Right atrium auricular region (tissue), 2 donors: ENCODE data around the gene SERPINB6. TPM values are rescaled to one million over a fixed set of nuclear protein-coding genes. Genes with fewer than 3 reads are reported as not detected.
A peak's percentile ranks its signal among the peaks of the same experiment; 100 is the strongest.

Source experiments
- DNase-seq: peaks from one replicate; pipeline ENCODE4 v3.0.0-alpha.2; 2019; ENCODE audit warnings: low spot score
- H3K27ac ChIP-seq, 2 donors: fragments of 200-600 bp; sonication (generic); 1 replicate in 1 of 2; 2 replicates in 1 of 2; pipeline ENCODE4 v1.5.1; 2016 to 2019
- H3K27me3 ChIP-seq, 2 donors: fragments of 200-600 bp; sonication (generic); one replicate each; pipeline versions ENCODE4 v1.5.1 to v1.6.0; 2017 to 2019
- H3K36me3 ChIP-seq: fragments of 200-600 bp; sonication (generic); one replicate; pipeline ENCODE4 v1.5.1; 2016
- H3K4me1 ChIP-seq, 2 donors: fragments of 200-600 bp; sonication (generic); one replicate each; pipeline versions ENCODE4 v1.5.1 to v1.6.0; 2017 to 2019
- H3K4me3 ChIP-seq, 2 donors: fragments of 200-600 bp; sonication (generic); 1 replicate in 1 of 2; 2 replicates in 1 of 2; pipeline ENCODE4 v1.5.1; 2017 to 2019; ENCODE audit warnings: mild to moderate bottlenecking in 1 of 2, moderate library complexity in 1 of 2
- H3K9me3 ChIP-seq, 2 donors: fragments of 200-600 bp; sonication (generic); one replicate each; pipeline ENCODE4 v1.5.1; 2019
- total RNA-seq, 2 donors: library from RNA; depleted of rRNA; stranded (reverse); fragments of >200 nt; gene quantifications; one replicate each; pipeline ENCODE4 v1.1.0, GENCODE V29; 2016
- TF ChIP-seq, protein P1 (sequence below), 2 donors: fragments of 200-600 bp; sonication (generic); IDR thresholded peaks; one replicate each; pipeline ENCODE4 v1.5.1; 2019; ENCODE audit warnings: antibody characterized with exemption in 2 of 2

Gene SERPINB6
- total RNA-seq, 2 donors from 2014 or later, result 181 to 184 TPM

DNA sequence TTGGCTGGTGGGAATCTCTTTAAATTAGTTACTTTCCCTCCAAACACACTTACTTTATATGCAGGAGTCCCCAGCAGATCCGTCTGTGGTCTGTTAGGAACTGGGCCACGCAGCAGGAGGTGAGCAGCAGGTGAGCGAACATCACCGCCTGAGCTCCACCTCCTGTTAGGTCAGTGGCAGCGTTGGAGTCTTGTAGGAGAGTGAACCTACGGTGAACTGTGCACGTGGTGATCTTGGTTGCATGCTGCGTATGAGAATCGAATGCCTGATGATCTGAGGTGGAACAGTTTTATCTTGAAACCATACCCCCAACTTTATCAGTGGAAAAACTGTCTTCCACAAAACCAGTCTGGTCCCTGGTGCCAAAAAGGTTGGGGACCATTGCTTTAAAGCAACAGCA lies 5.0 kb downstream of the SERPINB6 start:
- H3K4me3 ChIP-seq, result no peak overlapping the region
- TF ChIP-seq, protein P1, sequence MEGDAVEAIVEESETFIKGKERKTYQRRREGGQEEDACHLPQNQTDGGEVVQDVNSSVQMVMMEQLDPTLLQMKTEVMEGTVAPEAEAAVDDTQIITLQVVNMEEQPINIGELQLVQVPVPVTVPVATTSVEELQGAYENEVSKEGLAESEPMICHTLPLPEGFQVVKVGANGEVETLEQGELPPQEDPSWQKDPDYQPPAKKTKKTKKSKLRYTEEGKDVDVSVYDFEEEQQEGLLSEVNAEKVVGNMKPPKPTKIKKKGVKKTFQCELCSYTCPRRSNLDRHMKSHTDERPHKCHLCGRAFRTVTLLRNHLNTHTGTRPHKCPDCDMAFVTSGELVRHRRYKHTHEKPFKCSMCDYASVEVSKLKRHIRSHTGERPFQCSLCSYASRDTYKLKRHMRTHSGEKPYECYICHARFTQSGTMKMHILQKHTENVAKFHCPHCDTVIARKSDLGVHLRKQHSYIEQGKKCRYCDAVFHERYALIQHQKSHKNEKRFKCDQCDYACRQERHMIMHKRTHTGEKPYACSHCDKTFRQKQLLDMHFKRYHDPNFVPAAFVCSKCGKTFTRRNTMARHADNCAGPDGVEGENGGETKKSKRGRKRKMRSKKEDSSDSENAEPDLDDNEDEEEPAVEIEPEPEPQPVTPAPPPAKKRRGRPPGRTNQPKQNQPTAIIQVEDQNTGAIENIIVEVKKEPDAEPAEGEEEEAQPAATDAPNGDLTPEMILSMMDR (IDR thresholded peaks at IDR 0.05), result no peak
- H3K27me3 ChIP-seq, result no peaks in the 10 kb centered on the region
- H3K9me3 ChIP-seq, result no peaks in the 10 kb centered on the region
- no peak for DNase-seq
- no peaks in the 10 kb centered on the region for H3K36me3 ChIP-seq
- H3K27ac ChIP-seq, result peak overlapping the region in 1 of 2 donors; percentile 57
- H3K4me1 ChIP-seq, result peaks cover 0 to 42% of the 10 kb centered on the region in 2 donors

DNA sequence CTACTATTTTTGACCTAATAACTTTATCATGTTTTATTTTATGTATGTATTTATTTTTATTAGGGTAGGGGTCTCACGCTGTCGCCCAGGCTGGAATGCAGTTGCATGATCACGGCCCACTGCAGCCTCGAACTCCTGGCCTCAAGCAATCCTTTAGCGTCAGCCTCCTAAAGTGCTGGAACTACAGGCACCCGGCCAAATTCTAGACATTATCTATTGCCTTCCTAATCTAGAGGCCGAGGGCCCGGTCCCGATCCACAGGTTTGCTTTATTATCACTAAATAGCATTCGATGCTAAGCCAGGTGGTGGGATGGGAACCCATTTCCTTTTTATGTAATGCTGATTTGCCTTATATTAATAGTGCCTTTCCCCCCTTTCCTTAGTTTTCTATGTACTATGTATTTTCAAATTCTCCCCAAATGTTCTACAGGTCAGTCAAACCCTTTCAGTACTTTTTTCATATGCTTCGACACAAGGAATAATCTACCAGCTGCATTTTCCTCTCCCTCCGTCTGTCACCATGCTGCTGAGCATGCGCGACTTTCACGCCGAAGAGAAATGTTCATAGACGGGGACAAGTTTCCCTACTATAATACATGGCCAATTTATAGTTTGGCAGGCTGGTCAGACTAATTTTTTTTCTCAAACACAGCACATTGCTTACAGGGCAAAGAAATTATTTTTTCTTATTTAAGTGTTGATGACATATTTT lies 6.4 kb downstream of the SERPINB6 start:
- TF ChIP-seq, protein P1 (IDR thresholded peaks at IDR 0.05), result no peak
- Histone ChIP-seq H3K27ac (peak overlapping the region in 1 of 2 donors; percentile 46), H3K27me3 (no peaks in the 10 kb centered on the region), H3K4me3 (no peak overlapping the region), H3K9me3 (no peaks in the 10 kb centered on the region), H3K36me3 (no peaks in the 10 kb centered on the region), H3K4me1 (peaks cover 0 to 49% of the 10 kb centered on the region in 2 donors)
- no peak for DNase-seq

DNA sequence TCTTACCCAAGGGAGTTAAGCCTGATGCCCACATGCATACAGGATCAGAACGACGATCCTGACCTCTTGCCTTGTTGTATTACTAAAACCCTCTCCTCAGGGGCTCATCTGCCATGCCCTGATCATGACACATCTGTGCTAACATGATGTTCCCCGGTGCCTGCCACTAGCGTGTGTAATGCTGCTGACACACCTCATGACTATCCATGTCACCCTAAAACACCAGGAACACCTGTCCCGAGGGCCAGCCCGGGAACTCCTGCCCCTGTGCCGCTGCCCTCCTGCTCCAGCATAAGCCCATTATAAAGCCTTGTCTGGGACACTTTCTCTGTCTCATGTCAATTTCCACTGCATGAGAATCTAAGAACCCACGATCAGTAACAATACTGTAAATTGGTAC lies 7.6 kb downstream of the SERPINB6 start:
- peaks cover 0 to 53% of the 10 kb centered on the region in 2 donors for H3K4me1 ChIP-seq
- TF ChIP-seq, protein P1 (IDR thresholded peaks at IDR 0.05), result no peak
- H3K27ac ChIP-seq, result peak overlapping the region; percentile 71 to 77
- no peak overlapping the region for H3K4me3 ChIP-seq
- no peaks in the 10 kb centered on the region for H3K36me3 ChIP-seq
- H3K27me3 ChIP-seq, result no peaks in the 10 kb centered on the region
- no peaks in the 10 kb centered on the region for H3K9me3 ChIP-seq
- DNase-seq, result no peak

DNA sequence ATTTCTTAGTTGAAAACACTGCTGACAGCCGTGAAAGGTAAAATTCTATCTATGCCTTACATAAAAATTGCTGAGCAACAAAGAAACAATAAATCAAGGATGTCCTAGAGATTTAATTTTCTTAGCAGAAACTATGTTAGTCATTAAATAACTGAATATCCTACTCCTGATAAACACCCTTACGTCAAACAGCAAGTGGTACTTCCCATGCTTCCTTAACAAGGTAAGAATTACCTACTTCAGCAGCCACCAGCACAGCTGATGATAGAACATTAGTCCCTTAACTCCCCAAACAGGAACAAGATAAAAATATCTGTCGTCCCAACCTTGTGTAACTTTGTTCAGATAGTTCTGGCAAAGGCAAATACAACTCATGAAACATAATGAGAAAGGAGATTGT lies 8.7 kb downstream of the SERPINB6 start:
- Histone ChIP-seq H3K36me3 (no peaks in the 10 kb centered on the region), H3K4me3 (no peak overlapping the region), H3K4me1 (peaks cover 0 to 64% of the 10 kb centered on the region in 2 donors), H3K9me3 (no peaks in the 10 kb centered on the region), H3K27me3 (no peaks in the 10 kb centered on the region), H3K27ac (peak overlapping the region; percentile 71 to 77)
- TF ChIP-seq, protein P1 (IDR thresholded peaks at IDR 0.05), result no peak
- no peak for DNase-seq

DNA sequence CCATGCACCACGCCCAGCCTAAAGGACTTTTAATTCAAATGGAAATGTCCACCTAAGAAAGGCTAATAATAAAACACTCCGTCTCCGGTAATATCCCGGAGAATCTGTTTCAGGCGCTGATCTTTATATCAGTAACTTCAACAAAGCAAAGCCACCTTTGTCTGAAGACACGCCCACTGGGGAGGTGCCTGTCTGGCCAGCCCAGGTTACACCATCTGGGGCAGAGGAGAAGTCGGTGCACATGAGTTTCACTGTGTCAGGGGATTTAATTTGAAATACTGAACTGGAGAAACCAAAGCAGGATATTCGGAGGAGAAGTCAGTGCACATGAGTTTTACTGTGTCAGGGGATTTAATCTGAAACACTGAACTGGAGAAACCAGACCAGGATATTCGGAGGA lies 9.4 kb downstream of the SERPINB6 start:
- H3K4me3 ChIP-seq, result no peak overlapping the region
- no peaks in the 10 kb centered on the region for H3K27me3 ChIP-seq
- H3K36me3 ChIP-seq, result no peaks in the 10 kb centered on the region
- TF ChIP-seq, protein P1 (IDR thresholded peaks at IDR 0.05), result no peak
- H3K9me3 ChIP-seq, result no peaks in the 10 kb centered on the region
- peaks cover 0 to 68% of the 10 kb centered on the region in 2 donors for H3K4me1 ChIP-seq
- peak overlapping the region; percentile 71 to 77 for H3K27ac ChIP-seq
- DNase-seq, result no peak

DNA sequence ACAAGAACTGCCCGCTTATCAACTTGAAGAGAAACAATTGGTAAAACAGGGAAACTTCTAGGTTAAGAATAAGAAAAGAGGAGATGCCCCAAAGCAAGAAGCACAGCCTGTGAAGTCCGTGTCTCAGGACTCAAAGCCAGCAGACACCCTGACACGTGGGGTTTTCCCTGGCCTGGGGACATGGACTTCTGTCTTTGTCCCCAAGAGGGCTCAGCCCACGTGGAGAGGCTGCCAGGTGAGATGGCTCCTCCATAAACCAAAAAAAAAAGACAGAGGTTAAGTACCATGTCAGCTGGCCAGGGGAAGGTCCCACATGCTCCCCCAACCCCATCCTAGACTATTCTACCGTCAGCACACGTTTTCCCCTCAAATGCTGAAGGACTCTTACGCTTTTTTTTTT lies 9.9 kb downstream of the SERPINB6 start:
- Histone ChIP-seq H3K27ac (peak overlapping the region; percentile 71 to 77), H3K4me1 (peaks cover 0 to 69% of the 10 kb centered on the region in 2 donors), H3K4me3 (no peak overlapping the region), H3K36me3 (no peaks in the 10 kb centered on the region), H3K27me3 (no peaks in the 10 kb centered on the region), H3K9me3 (no peaks in the 10 kb centered on the region)
- TF ChIP-seq, protein P1 (IDR thresholded peaks at IDR 0.05), result no peak
- DNase-seq, result no peak
